NCI-H128 (cell line): ENCODE measurements around the gene FZD7.

Experiments used
- DNase-seq: peaks from one replicate; lab custom pipeline; 2025; ENCODE audit not compliant: unreplicated experiment; lab: John Stamatoyannopoulos, UW

The FZD7 gene

DNA sequence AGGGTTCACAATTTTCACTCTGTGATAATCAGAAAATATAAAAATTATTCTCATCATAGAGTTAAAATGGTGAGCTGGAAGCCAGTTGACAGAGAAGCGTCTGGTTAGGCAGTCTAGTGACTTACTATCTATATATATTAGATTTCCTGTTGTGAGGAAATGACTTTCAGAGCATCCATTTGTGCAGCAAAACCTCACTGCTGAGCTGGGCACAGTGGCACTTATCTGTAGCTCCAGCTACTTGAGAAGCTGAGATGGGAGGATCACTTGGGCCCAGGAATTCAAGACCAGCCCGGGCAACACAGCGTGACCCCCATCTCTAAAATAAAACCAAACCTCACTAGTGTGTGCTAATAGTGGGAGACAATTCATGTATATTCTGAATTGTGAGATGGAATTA, 32.2 kb downstream of the FZD7 start:
- no peak for DNase-seq

DNA sequence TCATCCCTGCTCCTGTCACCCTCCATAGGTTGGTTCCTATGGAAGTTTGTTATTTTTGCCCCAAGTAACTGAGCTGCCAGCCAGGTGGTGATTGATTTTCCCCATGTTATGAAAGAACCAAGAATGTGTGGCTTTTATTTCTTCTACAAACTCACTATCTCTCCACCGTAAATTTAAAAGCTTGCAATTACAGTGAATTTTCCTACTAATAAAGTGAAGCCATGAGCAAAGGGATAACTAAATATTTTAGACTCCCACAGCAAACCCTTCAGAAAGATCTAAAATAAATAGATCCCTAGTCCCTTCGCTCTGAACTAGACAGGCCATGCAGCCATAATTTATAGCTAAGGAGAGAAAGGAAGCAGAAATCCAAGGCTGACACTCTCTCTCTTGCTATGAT, 33.2 kb downstream of the FZD7 start:
- no peak for DNase-seq

DNA sequence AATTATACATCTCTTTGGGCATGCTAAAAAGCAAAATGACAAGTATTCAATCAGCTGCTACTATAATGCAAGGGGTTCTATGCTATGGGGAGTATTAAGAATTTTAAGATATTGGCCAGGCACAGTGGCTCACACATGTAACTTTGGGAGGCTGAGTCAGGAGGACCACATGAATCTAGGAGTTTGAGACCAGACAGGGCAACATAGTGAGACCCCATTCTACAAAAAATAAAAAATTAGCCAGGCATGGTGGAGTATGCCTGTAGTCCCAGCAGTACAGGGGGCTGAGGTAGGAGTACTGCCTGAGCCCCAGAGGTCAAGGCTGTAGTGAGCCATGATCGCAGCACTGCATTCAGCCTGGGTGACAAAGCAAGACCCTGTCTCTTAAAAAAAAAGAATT, 33.9 kb downstream of the FZD7 start:
- no peak for DNase-seq

DNA sequence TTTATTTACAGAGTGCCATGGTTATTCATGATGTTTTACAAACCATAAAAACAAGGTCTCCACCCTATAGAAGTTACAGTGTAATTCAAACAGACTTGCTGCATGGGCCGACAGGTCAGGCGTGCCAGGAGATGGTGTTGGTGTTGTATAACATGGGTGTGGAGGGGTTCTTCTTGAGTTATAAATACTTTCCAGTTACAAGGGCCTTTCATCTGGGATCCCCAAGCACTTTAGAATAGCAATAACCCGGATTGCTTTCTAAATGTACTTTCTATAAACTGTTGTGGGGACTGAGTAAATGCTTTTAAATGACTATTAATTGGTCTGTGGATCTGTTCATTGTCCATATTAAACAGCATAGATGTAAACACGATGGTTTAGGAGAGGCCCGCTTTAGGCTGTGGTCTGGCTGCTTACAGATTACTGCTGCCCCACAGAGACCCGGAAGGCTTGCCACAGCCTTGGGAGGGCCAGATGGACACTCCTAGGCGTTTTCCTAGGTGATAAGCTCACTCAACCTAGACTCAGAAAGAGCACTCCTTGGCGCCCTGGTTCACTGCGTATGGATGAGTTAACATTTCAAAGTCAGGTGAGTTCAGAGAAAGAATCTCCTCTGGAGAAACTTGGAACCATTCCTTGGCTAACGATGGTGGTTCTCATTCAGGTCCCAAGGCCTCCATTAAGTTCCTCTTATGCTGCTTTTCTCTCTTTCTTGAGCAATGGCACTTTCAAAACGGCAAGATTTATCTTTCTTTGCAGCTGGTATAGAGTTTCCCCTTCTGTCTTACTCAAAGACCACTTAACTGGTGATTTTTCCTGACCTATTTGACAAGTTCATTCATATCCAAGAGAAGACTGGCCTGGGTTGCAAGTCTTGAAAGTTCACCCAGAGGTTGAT, 35.8 kb downstream of the FZD7 start:
- DNase-seq: no peak

DNA sequence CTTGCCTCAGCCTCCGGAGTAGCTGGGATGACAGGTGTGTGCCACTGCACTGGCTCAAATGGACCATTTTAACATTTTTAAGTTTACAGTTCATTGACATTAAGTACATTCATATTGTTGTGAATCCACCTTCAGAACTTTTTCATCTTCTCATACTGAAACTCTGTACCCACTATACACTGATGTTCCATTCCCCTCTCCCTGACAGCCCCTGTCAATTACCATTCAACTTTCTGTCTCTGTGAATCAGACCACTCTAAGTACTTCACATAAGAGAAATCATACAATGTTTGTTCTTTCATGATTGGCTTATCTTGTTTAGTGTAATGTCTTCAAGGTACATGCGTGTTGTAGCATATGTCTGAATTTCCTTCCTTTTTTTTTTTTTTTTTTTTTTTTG, 37.5 kb downstream of the FZD7 start:
- DNase-seq: no peak

DNA sequence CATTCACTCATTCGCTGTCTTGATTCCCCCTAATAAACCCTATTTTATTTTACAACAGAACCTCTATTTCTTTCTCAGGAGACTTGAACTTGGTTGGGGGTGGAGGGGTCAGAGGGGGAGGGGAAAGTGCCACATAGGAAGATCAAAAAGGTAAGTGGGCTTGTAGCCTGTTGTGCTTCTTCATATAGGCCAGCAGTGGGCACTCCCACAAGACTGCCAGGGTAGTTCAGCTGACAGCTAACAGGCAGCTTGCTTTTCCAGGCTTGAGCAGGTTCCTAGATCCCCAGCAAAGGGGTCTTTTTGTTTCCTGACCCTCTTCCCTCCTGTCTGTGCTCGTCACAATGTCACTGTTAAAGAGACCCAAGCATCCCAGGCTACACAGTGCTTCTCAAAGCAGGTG, 38.6 kb downstream of the FZD7 start:
- DNase-seq: no peak

DNA sequence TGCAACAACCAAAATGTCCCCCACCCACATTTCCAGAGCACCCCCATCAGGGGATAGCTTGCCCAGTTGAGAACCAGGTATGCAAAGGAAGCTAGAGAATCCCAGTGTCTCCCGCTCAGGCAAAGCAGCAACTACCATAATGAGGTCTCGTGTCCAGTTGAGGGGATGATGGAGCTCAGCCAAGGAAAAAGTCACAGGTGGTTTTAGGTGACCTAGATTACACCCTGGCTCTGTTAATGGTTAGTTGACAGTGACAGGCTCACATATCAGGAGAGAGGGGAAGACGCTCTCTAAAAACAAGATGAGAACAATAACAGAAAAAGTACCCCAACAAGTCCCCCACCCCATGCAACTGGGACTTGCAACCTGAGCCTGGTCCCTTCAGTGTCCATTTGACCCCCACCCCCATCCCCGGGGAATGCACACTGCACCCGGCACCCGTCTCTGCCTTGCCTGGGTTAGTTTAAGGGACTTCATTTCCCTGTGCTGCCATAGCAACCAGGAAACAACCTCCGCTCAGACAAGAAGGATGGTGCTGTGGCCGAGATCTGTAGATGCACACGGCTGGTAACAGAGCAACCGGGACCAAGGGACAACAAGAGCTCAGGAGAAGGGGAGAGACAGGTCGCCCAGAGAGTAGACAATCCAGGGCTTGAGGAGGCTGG, 39.2 kb downstream of the FZD7 start, which contains the start of gene KIAA2012:
TSS of gene KIAA2012 (plus strand) at position 519 of the 665 bp plus-strand sequence. CDS start 373 bp downstream, outside the sequence.
- DNase-seq: no peak

DNA sequence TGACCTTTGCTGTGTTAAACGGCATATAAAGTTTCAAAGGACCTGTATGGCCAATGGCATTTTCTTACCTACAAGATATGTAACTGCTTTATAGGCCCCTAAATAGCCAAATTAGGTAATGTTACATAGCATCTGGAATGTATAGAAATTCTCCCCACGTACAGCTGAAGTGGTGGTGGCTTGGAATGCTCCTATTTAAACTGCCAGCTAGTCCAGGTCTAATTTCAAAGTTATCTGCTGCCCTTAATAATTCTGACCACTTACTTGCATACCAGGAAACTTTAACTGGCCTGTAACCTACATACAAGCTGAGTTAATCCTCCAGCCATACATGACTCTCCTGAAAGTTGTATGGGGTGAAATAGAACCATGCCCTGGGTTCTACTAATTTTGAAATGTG, 40.7 kb downstream of the FZD7 start:
- DNase-seq: no peak

DNA sequence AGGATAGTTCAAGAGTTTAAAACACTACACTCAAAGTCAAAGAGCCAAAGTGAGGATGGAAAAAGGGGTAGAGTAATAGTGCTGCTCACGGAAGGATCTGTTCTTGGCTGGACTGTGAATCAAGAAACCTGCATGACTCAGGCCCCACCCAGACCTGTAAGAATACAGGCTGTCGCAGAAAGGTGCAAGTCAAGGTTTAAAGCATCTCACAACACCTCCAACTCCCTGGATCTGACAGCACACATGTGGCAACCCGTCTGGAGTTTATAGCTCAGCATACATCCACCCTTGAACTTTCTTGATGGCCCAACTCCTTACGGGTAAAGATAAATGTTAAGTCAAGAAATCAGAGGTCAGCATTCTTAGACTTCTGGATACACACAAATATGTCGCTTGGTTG, 45.7 kb downstream of the FZD7 start:
- DNase-seq: no peak

DNA sequence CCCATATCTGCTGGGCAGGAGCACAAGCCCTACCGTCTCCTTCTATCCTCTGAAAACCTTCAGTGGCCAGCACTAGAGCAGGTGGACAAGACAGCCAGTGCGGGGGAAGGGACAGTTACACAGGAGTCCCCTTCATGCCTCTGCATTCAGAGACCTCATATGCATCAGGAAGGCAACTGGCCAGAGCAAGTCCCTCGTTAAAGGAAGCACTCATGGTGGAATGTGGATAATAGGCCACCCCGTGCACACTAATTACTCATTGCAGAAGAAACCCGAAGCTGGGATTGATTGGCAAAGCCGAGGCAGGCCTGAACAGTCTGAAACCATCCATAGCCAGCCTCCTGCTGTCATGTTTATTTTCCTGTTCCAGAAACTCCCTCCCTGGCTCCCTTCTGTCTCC, 50.6 kb downstream of the FZD7 start:
- DNase-seq: peak; percentile 24
